ENCODE measurements around the gene SERGEF.

GRCh38 chr11:17750801-17751165 lies 262.1 kb downstream of the SERGEF start:
- no peak for TF ChIP-seq CTCF (IDR thresholded peaks at IDR 0.05; ENCODE audit: insufficient read depth, low read length, poor library complexity, severe bottlenecking)
- TF ChIP-seq EZH2phosphoT487 (conservative IDR thresholded peaks at IDR 0.05; ENCODE audit: low read length) = no peak
